ES-I3 (cell line): ENCODE measurements around the gene TTLL3.
"Not testable (repeated sequence)": the region's sequence is repeated elsewhere in the genome, so short reads cannot be mapped to it uniquely, and the experiment has no call there.

Experiments used
- H3K36me3 ChIP-seq: 2 replicates; pipeline ENCODE4 v1.6.1; 2013; ENCODE audit warnings: mild to moderate bottlenecking, low read length, control low read depth, moderate library complexity; ENCODE audit not compliant: insufficient read depth
- H3K4me1 ChIP-seq: 2 replicates; pipeline ENCODE4 v1.6.1; 2013; ENCODE audit warnings: mild to moderate bottlenecking, control low read depth, low read length; ENCODE audit not compliant: insufficient read depth
- H3K9ac ChIP-seq: 2 replicates; pipeline ENCODE4 v1.6.1; 2013; ENCODE audit warnings: low read depth, mild to moderate bottlenecking, low read length, moderate library complexity
- H3K9me3 ChIP-seq: 2 replicates; pipeline ENCODE4 v1.6.1; 2013; ENCODE audit warnings: mild to moderate bottlenecking, low read length, moderate library complexity; ENCODE audit not compliant: control insufficient read depth, insufficient read depth

TTLL3 gene

DNA sequence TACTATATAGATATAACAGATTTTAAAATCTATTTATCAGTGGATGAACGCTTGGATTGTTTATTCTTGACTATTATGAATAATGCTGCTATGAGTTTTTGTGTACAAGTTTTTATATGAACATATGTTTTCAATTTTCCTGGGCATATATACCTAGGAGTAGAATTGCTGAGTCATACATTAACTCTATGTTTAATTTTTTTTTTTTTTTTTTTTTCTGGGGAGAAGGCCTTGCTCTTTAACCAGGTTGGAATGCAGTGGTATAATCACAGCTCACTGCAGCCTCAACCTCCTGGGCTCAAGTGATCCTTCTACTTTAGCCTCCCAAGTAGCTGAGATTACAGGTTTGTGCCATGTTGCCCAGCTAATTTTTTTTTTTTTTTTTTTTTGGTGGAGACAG, 60.9 kb downstream of the TTLL3 start:
- H3K4me1 ChIP-seq = no peaks in the 10 kb centered on the region; the same call in 1 of the 2 replicates
- no peak overlapping the region for H3K9ac ChIP-seq
- no peaks in the 10 kb centered on the region for H3K36me3 ChIP-seq
- no peaks in the 10 kb centered on the region for H3K9me3 ChIP-seq

DNA sequence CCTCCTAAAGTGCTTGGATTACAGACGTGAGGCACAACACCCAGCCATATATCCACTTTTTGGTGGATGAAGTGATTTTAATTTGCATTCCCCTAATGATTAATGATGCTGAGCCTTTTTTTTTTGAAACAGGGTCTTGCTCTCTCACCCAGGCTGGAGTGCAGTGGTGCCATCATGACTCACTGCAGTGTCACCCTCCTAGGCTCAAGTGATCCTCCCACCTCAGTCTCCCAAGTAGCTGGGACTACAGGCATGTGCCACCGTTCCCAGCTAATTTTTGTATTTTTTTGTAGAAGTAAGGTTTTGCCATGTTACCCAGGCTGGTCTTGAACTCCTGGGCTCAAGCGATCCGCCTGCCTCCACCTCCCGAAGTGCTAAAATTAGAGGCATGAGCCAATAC, 62.0 kb downstream of the TTLL3 start:
- H3K9ac ChIP-seq, H3K36me3 ChIP-seq, H3K4me1 ChIP-seq, H3K9me3 ChIP-seq: not testable (repeated sequence)

DNA sequence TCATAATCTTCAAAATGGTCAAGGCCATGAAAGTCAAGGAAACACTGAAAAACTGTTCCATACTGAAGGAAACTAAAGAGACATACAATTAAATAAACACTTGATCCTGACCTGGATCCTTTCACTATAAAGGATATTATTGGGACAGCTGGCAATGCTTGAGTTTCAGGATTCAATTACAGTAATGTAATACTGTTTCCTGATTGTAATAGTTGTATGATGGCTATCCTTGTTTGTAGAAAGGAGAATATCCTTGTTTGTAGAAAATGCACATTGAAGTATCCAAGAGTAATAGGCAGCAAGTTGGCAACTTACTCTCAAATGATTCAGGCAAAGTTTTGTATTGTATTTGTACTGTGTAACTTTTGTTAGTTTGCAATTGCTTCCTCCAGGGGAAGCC, 65.4 kb downstream of the TTLL3 start:
- Histone ChIP-seq H3K36me3 (no peaks in the 10 kb centered on the region), H3K9ac (no peak overlapping the region), H3K9me3 (no peaks in the 10 kb centered on the region), H3K4me1 (peaks cover 7% of the 10 kb centered on the region)

DNA sequence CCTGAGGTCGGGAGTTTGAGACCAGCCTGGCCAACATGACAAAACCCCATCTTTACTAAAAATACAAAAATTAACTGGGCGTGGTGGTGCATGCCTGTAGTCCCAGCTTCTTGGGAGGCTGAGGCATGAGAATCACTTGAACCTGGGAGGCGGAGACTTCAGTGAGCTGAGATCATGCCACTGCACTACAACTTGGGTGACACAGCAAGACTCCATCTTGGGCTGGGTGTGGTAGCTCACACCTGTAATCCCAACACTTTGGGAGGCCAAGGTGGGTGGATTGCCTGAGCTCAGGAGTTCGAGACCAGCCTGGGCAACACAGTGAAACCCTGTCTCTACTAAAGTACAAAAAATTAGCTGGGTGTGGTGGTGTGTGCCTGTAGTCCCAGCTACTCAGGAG, 66.2 kb downstream of the TTLL3 start:
- H3K9me3 ChIP-seq = not testable (repeated sequence)

DNA sequence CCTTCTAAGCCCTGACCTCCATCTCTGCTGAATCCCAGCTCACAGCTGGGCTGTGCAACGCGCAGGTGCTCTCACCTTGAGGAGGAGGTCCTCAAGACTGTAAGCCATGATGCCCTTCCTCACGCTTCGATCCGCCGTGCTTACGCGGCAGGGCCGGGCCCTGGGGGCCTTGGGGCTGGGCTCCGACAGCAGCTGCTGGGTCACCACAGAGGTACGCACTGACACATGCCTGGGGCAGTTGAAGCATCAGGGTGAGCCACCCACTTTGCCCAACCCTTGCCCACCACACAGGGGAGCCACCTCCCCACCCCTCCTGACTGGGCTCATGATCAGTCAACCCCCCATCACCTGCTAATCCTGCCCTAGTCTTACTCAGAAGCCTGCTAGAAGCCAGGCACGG, 66.9 kb downstream of the TTLL3 start:
- Histone ChIP-seq H3K9me3 (no peaks in the 10 kb centered on the region), H3K36me3 (no peaks in the 10 kb centered on the region), H3K9ac (no peak overlapping the region), H3K4me1 (peaks cover 7% of the 10 kb centered on the region)

More for the DNA sequence above, 66.2 kb downstream of the TTLL3 start:
- not testable (repeated sequence) for H3K9ac ChIP-seq, H3K4me1 ChIP-seq, H3K36me3 ChIP-seq

DNA sequence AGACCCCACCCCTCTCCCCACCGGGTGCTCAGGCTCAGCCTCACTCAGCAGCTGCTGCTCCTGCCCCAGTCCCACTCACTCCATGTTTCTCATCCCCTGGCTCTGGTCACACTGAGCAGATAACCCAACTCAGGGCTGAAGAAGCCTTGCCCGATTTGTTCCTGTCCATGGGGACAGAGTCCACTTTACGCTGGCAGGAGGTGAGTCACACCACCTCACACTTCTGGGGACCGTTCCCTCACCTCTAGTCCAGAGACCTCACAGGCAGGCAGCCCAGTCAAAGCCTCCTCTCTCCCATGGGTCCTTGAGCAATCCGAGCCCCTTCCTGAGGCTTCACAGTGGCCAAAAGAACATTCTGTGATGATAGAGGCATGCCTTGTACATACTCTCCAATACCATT, 68.6 kb downstream of the TTLL3 start:
- no peak overlapping the region for H3K9ac ChIP-seq

DNA sequence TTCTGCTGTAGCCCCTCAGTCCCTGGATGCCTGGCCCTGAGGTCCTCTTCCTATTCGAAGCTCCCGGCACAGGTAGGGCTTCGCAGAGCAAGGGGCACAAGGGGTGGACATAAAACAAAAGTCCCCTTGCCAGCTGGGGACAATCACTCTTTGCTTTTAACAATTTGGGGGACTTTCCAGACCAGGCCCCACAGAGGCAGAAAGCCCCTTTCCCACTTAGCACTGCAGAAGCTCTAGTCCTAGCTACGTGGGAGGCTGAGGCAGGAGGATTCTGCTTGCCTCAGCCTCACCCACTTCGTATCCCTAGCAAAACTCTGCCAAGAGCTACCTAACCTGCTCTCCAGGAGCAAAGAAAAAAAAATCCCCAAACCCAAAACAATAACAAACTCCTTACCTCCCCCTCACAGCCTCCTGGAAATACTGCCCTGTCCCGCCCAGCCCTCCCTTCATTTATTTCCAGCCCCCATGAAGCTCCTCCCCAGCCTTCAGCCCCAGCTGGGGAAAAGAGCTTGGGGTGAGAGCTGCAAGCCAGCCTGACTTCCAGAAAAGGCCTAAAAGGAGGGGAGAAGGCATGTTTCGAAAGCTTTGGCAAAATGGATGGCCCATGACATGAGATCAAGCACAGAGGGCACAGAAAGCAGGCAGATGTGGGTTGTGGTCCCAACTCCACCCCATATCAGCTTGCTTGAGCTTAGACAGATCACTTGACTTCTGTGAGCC, 69.9 kb downstream of the TTLL3 start, which contains the start of gene CIDEC:
TSS of gene CIDEC (minus strand) at position 424 of the 720 bp plus-strand sequence. CDS start 1,767 bp downstream, outside the sequence.
- H3K36me3 ChIP-seq = no peaks in the 10 kb centered on the region
- H3K9ac ChIP-seq = no peak within 1 kb of the TSS
- peaks cover 19% of the 10 kb centered on the region for H3K4me1 ChIP-seq
- H3K9me3 ChIP-seq = no peaks in the 10 kb centered on the region

More for the DNA sequence above, 68.6 kb downstream of the TTLL3 start:
- Histone ChIP-seq H3K4me1 (peaks cover 9% of the 10 kb centered on the region), H3K9me3 (no peaks in the 10 kb centered on the region), H3K36me3 (no peaks in the 10 kb centered on the region)

DNA sequence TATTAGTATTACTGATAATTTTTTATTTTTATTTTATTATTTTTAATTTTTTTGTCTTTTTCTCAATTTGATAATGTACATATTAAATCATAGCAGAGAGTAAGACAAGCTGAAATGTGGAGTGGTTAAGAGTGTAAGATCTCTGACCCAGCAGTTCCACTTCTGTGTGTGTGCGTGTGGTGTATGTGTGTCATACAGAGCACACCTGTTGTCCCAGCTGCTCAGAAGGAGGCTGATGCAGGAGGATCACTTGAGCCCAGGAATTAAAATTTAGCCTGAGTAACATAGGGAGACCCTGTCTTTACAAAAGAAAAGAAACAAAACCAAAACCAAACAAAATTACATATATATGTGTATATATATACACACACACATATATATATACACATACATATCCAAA, 71.4 kb downstream of the TTLL3 start:
- Histone ChIP-seq H3K36me3 (no peaks in the 10 kb centered on the region), H3K4me1 (peaks cover 19% of the 10 kb centered on the region), H3K9me3 (no peaks in the 10 kb centered on the region), H3K9ac (no peak overlapping the region)

DNA sequence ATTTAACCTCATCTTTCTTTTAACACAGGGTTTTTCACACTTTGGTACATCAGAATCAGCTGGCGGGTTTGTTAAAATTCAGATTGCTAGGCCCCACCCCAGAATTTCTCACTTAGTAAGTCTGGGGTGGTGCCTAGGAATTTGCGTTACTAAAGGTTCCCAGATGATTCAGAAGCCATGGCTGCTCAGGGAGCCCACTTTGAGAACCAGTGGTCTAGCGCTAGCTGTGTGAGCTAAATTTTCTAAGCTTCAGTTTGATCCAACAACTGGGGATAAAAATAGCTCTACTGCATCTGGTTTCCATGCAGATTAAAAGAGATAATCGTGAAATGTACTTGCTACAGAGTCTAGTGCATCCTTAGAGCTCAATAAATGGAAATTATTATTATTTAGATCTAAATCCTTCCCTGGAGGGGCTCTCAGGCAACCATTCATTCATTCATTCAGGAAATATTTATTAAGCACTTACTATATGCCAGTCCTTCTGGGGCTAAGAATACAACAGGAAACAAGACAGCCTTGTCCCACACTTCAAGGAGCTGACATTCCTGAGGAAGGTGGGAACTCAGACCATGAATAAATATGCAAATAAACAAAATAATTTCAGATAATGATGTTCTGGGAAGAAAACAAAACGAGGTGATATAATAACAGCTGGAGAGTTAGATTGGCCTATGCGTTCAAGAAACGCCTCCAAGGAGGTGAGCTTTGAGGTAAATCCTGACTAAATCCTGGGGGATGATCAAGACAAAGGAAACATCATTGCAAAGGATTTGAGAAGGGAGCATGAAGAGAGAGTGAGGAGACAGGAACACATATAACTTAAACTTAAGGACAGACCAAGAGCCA, 73.9 kb downstream of the TTLL3 start:
- no peak overlapping the region; the same call in 1 of the 2 replicates for H3K9ac ChIP-seq
- H3K36me3 ChIP-seq = no peaks in the 10 kb centered on the region
- H3K4me1 ChIP-seq = peaks cover 12% of the 10 kb centered on the region
- H3K9me3 ChIP-seq = no peaks in the 10 kb centered on the region

DNA sequence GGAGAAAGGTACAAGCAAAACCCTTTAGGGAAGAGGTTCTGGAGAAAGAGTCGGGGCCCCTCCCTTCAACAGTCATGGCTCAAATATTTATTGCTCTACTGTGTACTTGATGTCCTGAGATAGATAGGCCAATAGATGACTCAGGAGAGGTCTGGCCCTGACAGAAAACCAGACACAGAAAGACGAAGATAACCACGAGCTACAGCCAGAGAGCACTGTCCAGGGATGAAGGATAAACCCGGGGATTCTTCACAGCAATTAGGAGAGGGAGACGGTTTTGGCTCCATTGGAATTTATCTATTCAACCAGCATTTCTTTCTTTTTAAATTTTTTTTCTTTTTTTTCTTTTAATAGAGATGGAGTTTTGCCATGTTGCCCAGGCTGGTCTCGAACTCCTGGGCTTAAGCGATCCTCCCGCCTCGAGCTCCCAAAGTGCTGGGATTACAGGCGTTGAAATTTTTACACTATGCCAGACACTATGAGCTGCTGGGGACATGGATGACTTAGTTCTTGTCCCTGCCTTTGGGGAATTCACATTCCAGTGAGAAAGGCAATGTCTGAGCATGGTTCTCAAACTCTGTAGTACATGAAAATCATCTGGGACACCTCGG, 74.6 kb downstream of the TTLL3 start:
- H3K9me3 ChIP-seq = no peaks in the 10 kb centered on the region
- H3K4me1 ChIP-seq = peaks cover 12% of the 10 kb centered on the region
- H3K36me3 ChIP-seq = no peaks in the 10 kb centered on the region
- no peak overlapping the region for H3K9ac ChIP-seq
